NCI-H1417 (cell line): ENCODE data around the gene JPH2.
"Not testable (repeated sequence)": the region's sequence is repeated elsewhere in the genome, so short reads cannot be mapped to it uniquely, and the experiment has no call there.

Experiments
- DNase-seq, 3 experiments: peaks; one replicate each; lab custom pipeline; 2025; lab: John Stamatoyannopoulos, UW

Gene JPH2

GRCh38 chr20:44211177-44212039 is 24.4 kb upstream of the JPH2 start:
- peak in 2 of 3 experiments; percentile 53 to 81 for DNase-seq

GRCh38 chr20:44210406-44211176 is 23.6 kb upstream of the JPH2 start, which contains the start of gene OSER1:
Gene OSER1, minus strand, starts transcription at chr20:44210771. Its CDS starts 3,814 bp downstream, at chr20:44206957.
- DNase-seq: peak; percentile 96 to 99 (median 97)

GRCh38 chr20:44209686-44210405 is 22.9 kb upstream of the JPH2 start:
- peak in 2 of 3 experiments; percentile 80 to 81 for DNase-seq

- DNase-seq: no peak
These were observed 21.8 kb upstream of the JPH2 start for GRCh38 chr20:44208770-44209169.

GRCh38 chr20:44208165-44208564 is 21.2 kb upstream of the JPH2 start:
- no peak for DNase-seq

GRCh38 chr20:44207126-44207723 is 20.2 kb upstream of the JPH2 start:
- no peak for DNase-seq

GRCh38 chr20:44206132-44206531 is 19.1 kb upstream of the JPH2 start:
- peak in 1 of 3 experiments; percentile 34 for DNase-seq

- no peak for DNase-seq
These were observed 17.8 kb upstream of the JPH2 start for GRCh38 chr20:44204832-44205215.

DNA sequence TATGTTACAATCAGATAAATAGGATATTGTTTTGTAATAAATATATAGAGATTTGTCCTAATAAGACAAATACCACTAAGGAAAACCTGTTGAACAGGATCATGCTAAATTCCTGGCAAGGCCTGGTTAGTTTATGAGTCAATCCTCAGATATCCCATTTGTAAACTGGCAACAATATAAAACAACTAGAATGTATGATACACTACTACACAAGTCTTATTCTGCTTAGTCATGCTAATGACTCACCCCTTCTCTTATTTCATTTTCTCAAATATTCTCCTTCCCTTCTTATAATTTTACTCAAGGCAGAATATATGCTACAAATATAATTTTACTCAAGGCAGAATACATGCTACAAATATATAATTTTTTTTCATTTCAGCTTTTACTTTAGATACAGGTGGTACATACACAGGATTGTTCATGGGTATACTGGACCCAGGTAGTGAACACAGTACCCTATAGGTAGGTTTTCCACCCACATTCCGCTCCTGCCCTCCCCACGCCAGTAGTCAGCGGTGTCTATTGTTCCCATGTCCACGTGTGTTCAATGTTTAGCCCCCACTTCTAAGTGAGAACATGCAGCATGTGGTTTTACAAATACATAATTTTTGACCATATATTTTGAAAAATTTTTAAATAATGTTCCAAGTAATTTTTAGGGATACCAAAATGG is 17.3 kb upstream of the JPH2 start:
- DNase-seq: no peak

DNA sequence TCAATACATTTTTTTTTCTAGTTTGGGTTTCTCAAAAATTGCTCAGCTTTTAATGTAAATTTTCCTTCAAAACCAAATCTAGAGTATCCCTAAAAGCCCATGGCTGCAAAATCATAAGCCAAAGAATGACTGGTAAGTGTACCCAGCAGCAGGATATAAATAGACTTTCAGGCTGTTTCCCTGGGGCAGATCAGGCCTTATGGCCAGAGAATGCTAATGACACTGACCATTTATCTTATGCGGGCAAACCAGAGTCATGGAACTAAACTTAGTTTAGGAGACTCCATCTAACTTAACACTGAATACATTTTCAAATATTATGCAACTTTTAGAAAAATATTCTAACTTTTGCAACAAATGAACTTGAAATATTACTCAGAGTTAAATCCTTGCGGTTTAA is 16.2 kb upstream of the JPH2 start:
- DNase-seq: no peak

- no peak for DNase-seq
These were observed 14.0 kb upstream of the JPH2 start for GRCh38 chr20:44200983-44201382.

DNA sequence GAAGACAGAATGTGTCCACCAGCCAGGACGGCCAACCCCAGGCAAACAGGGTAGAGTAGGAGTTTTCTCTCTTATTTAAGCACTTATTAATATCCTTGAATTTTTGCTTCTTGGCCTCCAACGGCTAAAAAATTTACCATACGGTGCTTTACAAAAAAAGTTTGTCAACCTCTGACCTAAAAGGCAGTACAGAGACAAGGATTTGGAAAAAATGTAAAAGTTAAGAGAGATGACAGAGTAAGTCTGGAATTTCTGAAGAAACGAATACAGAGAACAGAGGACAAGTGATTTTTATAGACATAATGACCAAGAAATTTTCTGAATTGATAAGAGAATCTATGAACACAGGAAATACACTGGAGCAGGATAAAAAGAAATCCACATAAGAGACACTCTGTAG is 13.4 kb upstream of the JPH2 start:
- DNase-seq: no peak

DNA sequence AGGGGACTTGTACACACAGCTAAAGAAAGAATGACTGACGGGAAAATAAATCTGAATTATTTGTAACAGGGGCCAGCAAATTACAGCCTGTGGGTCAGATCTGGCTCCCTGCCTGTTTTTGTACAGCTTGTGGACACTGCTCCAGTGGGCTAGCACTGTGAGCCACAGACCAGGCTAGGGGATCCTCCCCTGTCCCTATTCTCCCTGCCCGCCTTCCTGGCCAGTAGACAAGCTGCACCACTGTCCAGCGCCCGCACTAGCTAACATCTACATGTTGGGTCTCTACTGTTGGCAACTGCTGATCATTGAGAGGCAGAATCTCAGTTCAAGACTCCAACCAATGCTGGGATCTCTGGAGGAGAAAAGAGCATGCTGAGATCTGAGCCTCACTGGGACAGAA is 12.9 kb upstream of the JPH2 start:
- DNase-seq: no peak

DNA sequence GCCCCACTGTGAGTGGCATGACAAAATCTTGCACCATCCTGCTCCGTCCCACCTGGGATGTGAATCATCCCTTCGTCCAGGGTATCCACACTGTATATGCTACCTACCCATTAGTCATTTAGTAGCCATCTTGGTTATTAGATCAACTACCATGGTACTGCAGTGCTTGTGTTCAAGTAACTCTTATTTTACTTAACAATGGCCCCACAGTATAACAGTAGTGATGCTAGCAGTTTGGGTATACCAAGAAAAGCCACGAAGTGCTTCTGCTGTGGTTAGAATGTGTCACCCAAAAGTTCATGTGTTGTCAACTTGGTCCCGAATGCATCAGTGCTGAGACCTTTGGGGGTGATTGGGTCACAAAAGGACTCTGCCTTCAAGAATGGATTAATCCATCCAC is 11.9 kb upstream of the JPH2 start:
- DNase-seq: no peak

GRCh38 chr20:44196271-44196670 is 9.3 kb upstream of the JPH2 start:
- DNase-seq: peak in 1 of 3 experiments; percentile 21

GRCh38 chr20:44195605-44196004 is 8.6 kb upstream of the JPH2 start:
- DNase-seq: no peak

GRCh38 chr20:44193801-44194200 is 6.8 kb upstream of the JPH2 start:
- DNase-seq: no peak

DNA sequence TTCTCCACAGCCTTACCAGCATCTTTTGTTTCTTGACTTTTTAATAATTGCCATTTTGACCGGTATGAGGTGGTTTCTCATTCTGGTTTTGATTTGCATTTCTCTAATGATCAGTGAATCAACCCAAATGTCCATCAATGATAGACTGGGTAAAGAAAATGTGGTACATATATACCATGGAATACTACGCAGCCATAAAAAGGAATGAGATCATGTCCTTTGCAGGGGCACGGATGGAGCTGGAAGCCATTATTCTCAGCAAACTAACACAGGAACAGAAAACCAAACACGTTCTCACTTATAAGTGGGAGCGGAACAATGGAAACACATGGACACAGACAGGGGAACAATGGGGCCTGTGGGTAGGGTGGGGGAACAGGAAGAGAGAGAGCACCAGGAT is 4.7 kb upstream of the JPH2 start:
- DNase-seq: not testable (repeated sequence)

GRCh38 chr20:44190197-44190852 is 3.3 kb upstream of the JPH2 start:
- DNase-seq: peak; percentile 53 to 87 (median 57)

DNA sequence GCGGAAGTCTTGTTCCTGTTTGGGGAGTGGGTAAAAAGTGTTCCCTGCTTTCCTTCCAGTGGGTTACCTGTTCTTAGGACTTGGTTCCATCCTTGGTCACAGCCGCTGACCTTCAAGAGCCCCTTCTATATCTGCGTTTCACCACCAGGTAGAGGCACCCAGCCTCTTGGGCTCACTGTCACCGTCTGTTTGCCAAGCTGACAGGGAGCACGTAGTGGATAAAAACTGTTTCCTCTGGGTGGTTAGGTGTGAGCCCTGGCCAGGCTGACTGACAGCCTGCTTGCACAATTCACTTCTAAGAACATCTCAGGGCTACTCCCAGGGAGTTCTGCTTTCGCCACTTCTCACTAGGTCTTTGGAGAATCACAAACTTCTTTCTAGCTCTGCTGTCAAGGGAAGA is 1.8 kb upstream of the JPH2 start:
- DNase-seq: no peak
